ENCODE measurements around the gene PHF20.

- TF ChIP-seq CTCF (IDR thresholded peaks at IDR 0.05) (no peak), POLR2A (IDR thresholded peaks at IDR 0.05) (no peak)
These were observed 146.2 kb downstream of the PHF20 start for GRCh38 chr20:35918021-35918420.
